H9 (cell line): Measurements from ENCODE around the gene FAF1. TPM values are rescaled to one million over a fixed set of nuclear protein-coding genes. Genes with fewer than 3 reads are reported as not detected.

Experiments
- DNase-seq: peaks from one replicate; pipeline ENCODE4 v3.0.0-alpha.2; 2017
- H2AFZ ChIP-seq: one replicate; pipeline ENCODE4 v1.6.1; 2013; ENCODE audit warnings: mild to moderate bottlenecking, low read length, control low read depth, moderate library complexity
- H2AK5ac ChIP-seq: 2 replicates; pipeline ENCODE4 v1.6.1; 2013; ENCODE audit warnings: low read length, control low read depth, mixed read lengths; ENCODE audit not compliant: insufficient read length
- H2BK120ac ChIP-seq: one replicate; pipeline ENCODE4 v1.6.1; 2013; ENCODE audit warnings: low read depth, mild to moderate bottlenecking, low read length, control low read depth, inconsistent platforms; ENCODE audit not compliant: poor library complexity, severe bottlenecking
- H2BK12ac ChIP-seq: 2 replicates; pipeline ENCODE4 v1.6.1; 2013; ENCODE audit warnings: low read length, control low read depth, mixed read lengths, low read depth; ENCODE audit not compliant: insufficient read length
- H2BK15ac ChIP-seq: 2 replicates; pipeline ENCODE4 v1.6.1; 2013; ENCODE audit warnings: low read depth, low read length, control low read depth
- H2BK20ac ChIP-seq: one replicate; pipeline ENCODE4 v1.6.1; 2013; ENCODE audit warnings: low read depth, mild to moderate bottlenecking, low read length, control low read depth, inconsistent platforms; ENCODE audit not compliant: poor library complexity, severe bottlenecking
- H2BK5ac ChIP-seq: 2 replicates; pipeline ENCODE4 v1.6.1; 2013; ENCODE audit warnings: low read length, control low read depth, mixed read lengths; ENCODE audit not compliant: insufficient read length
- H3K14ac ChIP-seq: 2 replicates; pipeline ENCODE4 v1.6.1; 2013; ENCODE audit warnings: low read length, control low read depth; ENCODE audit not compliant: insufficient read depth
- H3K18ac ChIP-seq: 2 replicates; pipeline ENCODE4 v1.6.1; 2013; ENCODE audit warnings: low read depth, mild to moderate bottlenecking, mixed read lengths, low read length, control low read depth; ENCODE audit not compliant: insufficient read length
- H3K23ac ChIP-seq: 2 replicates; pipeline ENCODE4 v1.6.1; 2013; ENCODE audit warnings: low read length, control low read depth, mixed read lengths, low read depth; ENCODE audit not compliant: insufficient read length
- H3K23me2 ChIP-seq: 2 replicates; pipeline ENCODE4 v1.6.1; 2013; ENCODE audit warnings: low read depth, mild to moderate bottlenecking, mixed read lengths, low read length, control low read depth; ENCODE audit not compliant: insufficient read length, poor library complexity, severe bottlenecking
- H3K27ac ChIP-seq: 2 replicates; pipeline ENCODE4 v1.5.1; 2013; ENCODE audit warnings: low read length, control low read depth, mixed read lengths, low read depth; ENCODE audit not compliant: insufficient read length
- H3K27me3 ChIP-seq: 2 replicates; pipeline ENCODE4 v1.6.1; 2013; ENCODE audit warnings: low read length, control low read depth, inconsistent platforms; ENCODE audit not compliant: insufficient read depth
- H3K4ac ChIP-seq: 2 replicates; pipeline ENCODE4 v1.6.1; 2013; ENCODE audit warnings: low read depth, mild to moderate bottlenecking, control low read depth, inconsistent platforms, low read length, moderate library complexity
- H3K4me1 ChIP-seq: 2 replicates; pipeline ENCODE4 v1.6.1; 2013; ENCODE audit warnings: low read length, control low read depth, inconsistent platforms; ENCODE audit not compliant: insufficient read depth
- H3K4me2 ChIP-seq: 2 replicates; pipeline ENCODE4 v1.6.1; 2013; ENCODE audit warnings: low read length, control low read depth, mixed read lengths; ENCODE audit not compliant: insufficient read length, insufficient read depth
- H3K56ac ChIP-seq: 2 replicates; pipeline ENCODE4 v1.6.1; 2013; ENCODE audit warnings: low read depth, mild to moderate bottlenecking, mixed read lengths, low read length, control low read depth; ENCODE audit not compliant: insufficient read length
- H3K79me1 ChIP-seq: 2 replicates; pipeline ENCODE4 v1.6.1; 2013; ENCODE audit warnings: low read depth, mild to moderate bottlenecking, moderate library complexity, low read length, control low read depth, inconsistent platforms; ENCODE audit not compliant: insufficient read depth, poor library complexity, severe bottlenecking
- H3K79me2 ChIP-seq: 2 replicates; pipeline ENCODE4 v1.6.1; 2013; ENCODE audit warnings: low read length, control low read depth, inconsistent platforms; ENCODE audit not compliant: insufficient read depth
- H3K9ac ChIP-seq: 2 replicates; pipeline ENCODE4 v1.6.1; 2013; ENCODE audit warnings: low read length, control low read depth, mixed read lengths; ENCODE audit not compliant: insufficient read length; ENCODE audit errors: extremely low read depth
- H3K9me3 ChIP-seq: one replicate; pipeline ENCODE4 v1.6.1; 2013; ENCODE audit warnings: low read depth, low read length, inconsistent platforms; ENCODE audit not compliant: control insufficient read depth
- H3T11ph ChIP-seq: one replicate; pipeline ENCODE4 v1.6.1; 2013; ENCODE audit warnings: mild to moderate bottlenecking, low read length, control low read depth, inconsistent platforms
- H4K20me1 ChIP-seq: one replicate; pipeline ENCODE4 v1.6.1; 2013; ENCODE audit not compliant: control insufficient read depth, insufficient read length, insufficient read depth
- H4K5ac ChIP-seq: 2 replicates; pipeline ENCODE4 v1.6.1; 2013; ENCODE audit warnings: low read depth, mild to moderate bottlenecking, mixed read lengths, low read length, control low read depth; ENCODE audit not compliant: insufficient read length
- H4K8ac ChIP-seq: replicated peaks from 2 replicates; pipeline ENCODE4 v1.6.1; 2013; ENCODE audit warnings: low read length, control low read depth, mixed read lengths, low read depth; ENCODE audit not compliant: insufficient read length
- H4K91ac ChIP-seq: 2 replicates; pipeline ENCODE4 v1.6.1; 2013; ENCODE audit warnings: low read depth, mild to moderate bottlenecking, moderate library complexity, mixed read lengths, low read length, control low read depth; ENCODE audit not compliant: insufficient read length
- H3K27ac Mint-ChIP-seq, 3 experiments: 2 replicates in 2 of 3; 3 replicates in 1 of 3; pipeline ENCODE4 v1.8.0; 2020 to 2021; ENCODE audit warnings: mixed read lengths in 3 of 3, mild to moderate bottlenecking in 1 of 3, moderate library complexity in 1 of 3
- H3K27me3 Mint-ChIP-seq: 2 replicates; pipeline ENCODE4 v1.8.0; 2021; ENCODE audit warnings: low read depth, mild to moderate bottlenecking, moderate library complexity, mixed read lengths
- H3K36me3 Mint-ChIP-seq, 3 experiments: 2 replicates in 2 of 3; 3 replicates in 1 of 3; pipeline ENCODE4 v1.8.0; 2020 to 2021; ENCODE audit warnings: low read depth in 3 of 3, mixed read lengths in 3 of 3; ENCODE audit not compliant: insufficient read depth in 1 of 3
- H3K4me1 Mint-ChIP-seq, 2 experiments: 2 replicates each; pipeline ENCODE4 v1.8.0; 2020; ENCODE audit warnings: mixed read lengths in 2 of 2
- H3K4me3 Mint-ChIP-seq, 2 experiments: 2 replicates in 1 of 2; 3 replicates in 1 of 2; pipeline ENCODE4 v1.8.0; 2020 to 2021; ENCODE audit warnings: mild to moderate bottlenecking in 2 of 2, mixed read lengths in 2 of 2, moderate library complexity in 1 of 2
- H3K9me3 Mint-ChIP-seq, 2 experiments: 2 replicates in 1 of 2; 3 replicates in 1 of 2; pipeline ENCODE4 v1.8.0; 2020; ENCODE audit warnings: mild to moderate bottlenecking in 2 of 2, mixed read lengths in 2 of 2, moderate library complexity in 1 of 2
- CTCF ChIP-seq: fragments of 200-600 bp; sonication (generic); conservative IDR thresholded peaks from 3 replicates; pipeline ENCODE4 v1.8.0; 2021; ENCODE audit warnings: antibody characterized with exemption, mild to moderate bottlenecking
- WGBS: extraction: QIAGEN DNeasy Blood & Tissue Kit; methylation state at CpG from one replicate; pipeline ENCODE4 v1.1.7; 2013; ENCODE audit warnings: missing lambda C conversion rate, low lambda C conversion rate, mixed read lengths; ENCODE audit not compliant: insufficient read length; ENCODE audit errors: extremely low coverage; 5-methylcytosine and 5-hydroxymethylcytosine counted together
- total RNA-seq: library from RNA; stranded (reverse); gene quantifications from 2 replicates; pipeline ENCODE4 v1.2.1, GENCODE V29; 2021

The FAF1 gene
- total RNA-seq, 1 experiment from 2014 or later: 60.8 TPM

- peaks cover 22 to 31% of the 10 kb centered on the region in 2 experiments for H3K4me1 Mint-ChIP-seq
- Histone ChIP-seq H4K8ac (no peak overlapping the region), H3K14ac (no peak overlapping the region), H3K27me3 (no peaks in the 10 kb centered on the region), H2BK12ac (no peak overlapping the region), H2BK15ac (no peak overlapping the region), H2BK5ac (no peak overlapping the region), H3K23me2 (no peaks in the 10 kb centered on the region), H3K9me3 (no peaks in the 10 kb centered on the region), H4K20me1 (no peaks in the 10 kb centered on the region), H3K9ac (no peak overlapping the region), H4K5ac (no peak overlapping the region), H3K4me1 (no peaks in the 10 kb centered on the region), H2AFZ (no peak overlapping the region), H3K27ac (no peak overlapping the region), H3K4ac (no peak overlapping the region), H3T11ph (no peak overlapping the region), H3K18ac (no peak overlapping the region), H2BK120ac (no peak overlapping the region), H3K56ac (no peak overlapping the region), H3K23ac (no peak overlapping the region), H2BK20ac (no peak overlapping the region), H2AK5ac (no peak overlapping the region), H3K79me2 (no peaks in the 10 kb centered on the region), H4K91ac (no peak overlapping the region), H3K79me1 (no peaks in the 10 kb centered on the region), H3K4me2 (no peak overlapping the region)
- TF ChIP-seq CTCF: no peak
- no CpG with 5 or more reads among the region's 1 CpG for WGBS
- H3K27me3 Mint-ChIP-seq: no peaks in the 10 kb centered on the region
- DNase-seq: no peak
- H3K9me3 Mint-ChIP-seq: no peaks in the 10 kb centered on the region
- no peak overlapping the region for H3K4me3 Mint-ChIP-seq
- H3K27ac Mint-ChIP-seq: no peak overlapping the region
- H3K36me3 Mint-ChIP-seq: no peaks in the 10 kb centered on the region; a peak in 1 of 7 replicates
Observed at GRCh38 chr1:50476800-50477199, 483.3 kb downstream of the FAF1 start.
